Measurements from ENCODE around the gene KLHL35.
A peak's percentile ranks its signal among the peaks of the same experiment; 100 is the strongest.

Gene KLHL35

GRCh38 chr11:75389276-75389605 lies 43.8 kb downstream of the KLHL35 start:
- Histone ChIP-seq H2AFZ (no peak overlapping the region), H3K4me1 (no peaks in the 10 kb centered on the region), H3K79me2 (no peaks in the 10 kb centered on the region), H3K9ac (no peak overlapping the region), H3K4me2 (ENCODE audit: low read length) (no peak overlapping the region), H3K4me3 (ENCODE audit: low read depth, low read length) (no peak overlapping the region), H3K27me3 (ENCODE audit: control insufficient read depth, insufficient read depth, low read length) (no peaks in the 10 kb centered on the region), H3K9me3 (ENCODE audit: control insufficient read depth, low read length) (no peaks in the 10 kb centered on the region), H3K36me3 (ENCODE audit: control insufficient read depth, insufficient read depth, low read length) (no peaks in the 10 kb centered on the region), H3K27ac (no peak overlapping the region)
- TF ChIP-seq CTCF (IDR thresholded peaks at IDR 0.05), result no peak

- Histone ChIP-seq H2AFZ (no peak overlapping the region), H3K79me2 (no peaks in the 10 kb centered on the region), H3K9me3 (ENCODE audit: control insufficient read depth, low read length) (no peaks in the 10 kb centered on the region), H3K4me2 (ENCODE audit: low read length) (no peak overlapping the region), H3K4me3 (ENCODE audit: low read depth, low read length) (no peak overlapping the region), H3K4me1 (no peaks in the 10 kb centered on the region), H3K9ac (no peak overlapping the region), H3K36me3 (ENCODE audit: control insufficient read depth, insufficient read depth, low read length) (no peaks in the 10 kb centered on the region), H3K27ac (no peak overlapping the region), H3K27me3 (ENCODE audit: control insufficient read depth, insufficient read depth, low read length) (no peaks in the 10 kb centered on the region)
- TF ChIP-seq CTCF (IDR thresholded peaks at IDR 0.05), result peak; percentile 69
These were observed 44.4 kb downstream of the KLHL35 start for GRCh38 chr11:75388386-75389275.

- no peaks in the 10 kb centered on the region for H3K27me3 ChIP-seq (ENCODE audit: control insufficient read depth, insufficient read depth, low read length)
- H3K9ac ChIP-seq, result no peak overlapping the region
- no peaks in the 10 kb centered on the region for H3K36me3 ChIP-seq (ENCODE audit: control insufficient read depth, insufficient read depth, low read length)
- TF ChIP-seq CTCF (IDR thresholded peaks at IDR 0.05), result no peak
- H3K4me3 ChIP-seq (ENCODE audit: low read depth, low read length), result no peak overlapping the region
- H3K4me2 ChIP-seq (ENCODE audit: low read length), result no peak overlapping the region
- no peaks in the 10 kb centered on the region for H3K79me2 ChIP-seq
- H3K9me3 ChIP-seq (ENCODE audit: control insufficient read depth, low read length), result no peaks in the 10 kb centered on the region
- no peaks in the 10 kb centered on the region for H3K4me1 ChIP-seq
- H2AFZ ChIP-seq, result no peak overlapping the region
- no peak overlapping the region for H3K27ac ChIP-seq
These were observed 45.2 kb downstream of the KLHL35 start for GRCh38 chr11:75387736-75388294.

- Histone ChIP-seq H3K27me3 (ENCODE audit: control insufficient read depth, insufficient read depth, low read length) (no peaks in the 10 kb centered on the region), H3K4me3 (ENCODE audit: low read depth, low read length) (no peak overlapping the region), H3K4me1 (no peaks in the 10 kb centered on the region), H3K4me2 (ENCODE audit: low read length) (no peak overlapping the region), H3K9ac (no peak overlapping the region), H3K36me3 (ENCODE audit: control insufficient read depth, insufficient read depth, low read length) (no peaks in the 10 kb centered on the region), H3K9me3 (ENCODE audit: control insufficient read depth, low read length) (no peaks in the 10 kb centered on the region), H3K27ac (no peak overlapping the region), H3K79me2 (no peaks in the 10 kb centered on the region), H2AFZ (no peak overlapping the region)
- no peak for TF ChIP-seq CTCF (IDR thresholded peaks at IDR 0.05)
These were observed 45.9 kb downstream of the KLHL35 start for GRCh38 chr11:75386942-75387630.
